Skin epidermis (tissue), 12 donors: Measurements from ENCODE around the gene SLC51B.
"Not testable (repeated sequence)": the region's sequence is repeated elsewhere in the genome, so short reads cannot be mapped to it uniquely, and the experiment has no call there.

Experiments used
- H3K27ac ChIP-seq, 21 experiments: fragments of 200-600 bp; sonication (generic) in 11 of 21; one replicate each; pipeline ENCODE4 v1.5.0; 2020; ENCODE audit warnings: mild to moderate bottlenecking in 3 of 21, inconsistent platforms in 2 of 21, moderate library complexity in 2 of 21
- H3K4me3 ChIP-seq, 7 experiments: fragments of 200-600 bp; sonication (generic) in 2 of 7; one replicate each; pipeline ENCODE4 v1.5.0; 2020; ENCODE audit warnings: inconsistent platforms in 2 of 7, mild to moderate bottlenecking in 2 of 7, moderate library complexity in 1 of 7

SLC51B gene

DNA sequence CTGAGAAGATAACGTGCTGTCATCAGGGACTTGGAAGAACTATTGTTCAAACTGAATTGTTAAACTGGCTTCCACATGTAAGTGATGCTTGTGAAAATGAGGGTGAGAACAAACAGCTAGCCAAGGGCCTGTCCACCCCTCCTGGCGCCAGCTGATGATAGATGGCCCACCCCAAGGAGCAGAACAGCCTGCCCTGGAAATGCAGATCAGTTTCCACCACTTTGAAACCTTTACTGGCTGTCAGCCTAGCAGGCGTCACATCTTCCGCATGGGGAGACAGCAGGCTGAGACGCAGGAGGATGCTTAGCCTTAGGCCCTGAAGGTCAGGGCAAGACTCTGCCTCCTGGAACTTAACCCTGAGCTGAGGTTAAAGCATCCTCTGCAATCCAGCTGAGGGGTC is 6.4 kb upstream of the SLC51B start:
- no peak overlapping the region for H3K27ac ChIP-seq
- no peak overlapping the region for H3K4me3 ChIP-seq

DNA sequence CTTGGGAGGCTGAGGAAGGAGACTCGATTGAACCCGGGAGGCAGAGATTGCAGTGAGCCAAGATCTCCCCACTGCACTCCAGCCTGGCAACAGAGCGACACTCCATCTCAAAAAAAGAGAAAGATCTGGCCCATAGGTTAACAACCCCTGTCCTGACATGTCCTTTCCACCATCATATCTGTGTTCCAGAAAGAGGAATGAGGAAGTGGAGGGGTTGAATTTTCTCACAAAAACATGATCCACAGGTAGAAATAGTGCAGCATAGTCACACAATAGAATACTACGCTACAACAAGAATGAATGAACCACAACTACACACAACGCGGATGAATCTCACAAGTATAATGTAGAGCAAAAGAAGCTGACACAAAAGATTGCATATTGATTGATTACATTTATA is 4.7 kb upstream of the SLC51B start:
- H3K27ac ChIP-seq, result no peak overlapping the region
- no peak overlapping the region for H3K4me3 ChIP-seq

DNA sequence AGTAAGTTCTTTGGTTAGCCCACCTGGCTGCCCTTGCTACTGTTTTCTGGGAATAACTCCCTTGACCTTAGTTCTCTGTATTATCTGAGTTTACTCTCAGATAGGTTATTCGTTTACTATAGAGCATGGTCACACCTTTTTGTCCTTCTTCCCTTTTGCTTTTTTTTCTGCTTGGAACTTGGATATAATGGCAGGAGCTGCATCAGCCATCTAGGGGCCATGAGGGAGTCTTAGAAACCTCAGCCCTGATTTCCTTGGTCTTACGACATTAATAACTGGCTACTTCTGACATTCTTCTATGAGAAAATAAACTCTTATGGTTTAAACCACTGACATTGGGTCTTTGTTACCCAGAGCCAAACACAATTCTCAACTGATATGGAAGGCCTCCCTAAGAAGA is 3.4 kb upstream of the SLC51B start:
- Histone ChIP-seq H3K4me3 (no peak overlapping the region), H3K27ac (no peak overlapping the region)

DNA sequence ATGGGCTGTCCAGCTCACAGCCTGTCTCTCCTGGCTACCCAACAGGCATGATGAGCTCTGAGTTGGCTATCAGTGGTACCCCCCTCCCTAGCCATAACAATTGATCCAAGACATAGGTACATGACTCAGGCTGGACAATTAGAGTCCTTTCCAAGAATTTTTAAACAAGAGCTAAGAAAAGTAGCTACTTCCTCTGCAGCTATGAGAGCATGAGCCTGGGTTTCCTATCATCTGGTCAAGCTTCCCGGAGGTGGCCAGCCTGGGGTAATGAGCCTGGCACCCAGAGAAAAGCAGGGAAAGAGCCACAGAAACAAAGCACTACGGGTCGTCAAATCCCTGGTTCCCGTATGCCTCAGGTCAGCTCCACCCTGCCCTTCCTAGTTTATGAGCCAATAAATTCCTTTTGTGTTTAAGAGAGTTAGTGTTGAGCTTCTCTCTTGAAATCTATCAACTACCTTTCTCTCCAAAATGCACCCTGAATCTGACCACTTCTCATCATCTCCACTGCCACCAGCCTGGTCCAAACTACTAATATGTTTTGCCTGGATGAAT is 2.3 kb upstream of the SLC51B start:
- H3K27ac ChIP-seq, result no peak overlapping the region
- H3K4me3 ChIP-seq, result no peak overlapping the region

DNA sequence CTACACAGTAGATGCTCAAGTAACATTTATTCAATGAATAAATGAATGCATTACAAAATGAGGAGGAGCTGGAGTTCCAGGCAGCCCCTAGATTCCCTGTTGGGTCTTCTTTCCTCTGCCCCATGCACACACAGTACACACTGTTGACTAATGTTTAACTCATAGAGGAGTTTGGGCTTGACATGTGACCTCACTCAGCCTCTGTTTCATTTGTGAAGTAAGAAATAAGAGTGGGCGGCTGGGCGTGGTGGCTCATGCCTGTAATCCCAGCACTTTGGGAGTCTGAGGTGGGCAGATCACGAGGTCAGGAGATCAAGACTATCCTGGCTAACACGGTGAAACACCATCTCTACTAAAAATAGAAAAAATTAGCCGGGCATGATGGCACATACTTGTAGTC is 969 bp upstream of the SLC51B start:
- not testable (repeated sequence) for H3K27ac ChIP-seq

DNA sequence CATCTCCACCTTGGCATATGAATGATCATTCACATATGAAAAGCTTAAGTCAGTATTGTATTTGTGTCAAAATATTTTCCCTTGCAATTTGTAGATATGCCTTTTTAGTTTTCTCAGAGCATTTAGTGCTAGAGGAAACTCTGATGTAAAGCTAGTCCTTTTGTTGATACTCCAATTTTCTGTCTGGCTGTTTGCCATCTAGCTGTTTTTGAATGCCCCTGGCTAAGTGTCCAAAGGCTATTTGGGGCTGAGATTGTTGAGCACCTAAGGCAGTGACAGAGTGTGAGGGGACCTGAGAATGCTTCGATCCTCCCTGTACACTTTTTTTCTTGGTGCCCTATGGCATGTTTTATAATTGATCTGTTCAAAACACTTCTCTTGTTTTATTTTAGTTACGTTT is 3.1 kb downstream of the SLC51B start:
- no peak overlapping the region for H3K4me3 ChIP-seq
- H3K27ac ChIP-seq, result no peak overlapping the region

More for the DNA sequence above, 969 bp upstream of the SLC51B start:
- H3K4me3 ChIP-seq, result not testable (repeated sequence)

DNA sequence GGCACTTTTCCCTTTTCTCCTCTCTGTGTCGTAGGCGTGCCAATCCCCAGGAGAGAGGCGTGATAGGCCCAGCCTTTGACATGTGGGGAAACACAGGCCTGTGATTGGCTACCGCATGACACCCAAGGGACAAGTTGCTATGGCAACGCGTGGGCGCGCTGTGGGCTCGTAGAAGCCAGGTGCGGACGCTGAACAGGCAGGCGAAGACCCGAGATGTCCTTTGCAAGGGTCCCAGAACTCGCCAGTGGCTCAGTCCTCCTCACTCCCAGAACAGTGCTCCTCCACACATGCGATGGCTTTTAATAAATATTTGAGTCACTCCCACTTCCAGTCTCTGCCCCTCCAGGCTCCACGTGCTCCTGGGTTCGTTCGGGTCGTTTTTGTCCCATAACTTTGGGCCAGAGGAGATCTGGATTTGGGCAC is 4.2 kb downstream of the SLC51B start:
- H3K4me3 ChIP-seq, result peak overlapping the region in 3 of 7 experiments; percentile 13 to 26 (median 18)
- H3K27ac ChIP-seq, result no peak overlapping the region

DNA sequence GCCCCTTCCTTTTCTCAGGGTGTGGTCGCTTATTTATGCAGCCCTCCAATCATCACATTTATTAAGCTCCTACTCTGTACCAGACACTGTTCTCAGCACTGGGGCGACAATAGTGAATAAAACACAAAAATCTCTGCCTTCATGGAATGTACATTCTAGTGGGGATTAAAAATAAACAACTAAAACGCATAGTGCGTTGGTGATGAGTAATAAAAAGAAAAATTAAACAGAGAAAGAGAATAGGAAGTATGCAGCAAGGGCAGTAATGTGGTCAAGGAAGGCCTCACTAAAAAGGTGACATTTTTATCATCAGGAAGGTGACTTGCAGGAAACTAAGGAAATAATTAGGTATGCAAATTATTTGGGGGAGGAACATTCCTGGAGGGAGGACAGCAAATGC is 5.1 kb downstream of the SLC51B start:
- no peak overlapping the region for H3K27ac ChIP-seq
- no peak overlapping the region for H3K4me3 ChIP-seq

DNA sequence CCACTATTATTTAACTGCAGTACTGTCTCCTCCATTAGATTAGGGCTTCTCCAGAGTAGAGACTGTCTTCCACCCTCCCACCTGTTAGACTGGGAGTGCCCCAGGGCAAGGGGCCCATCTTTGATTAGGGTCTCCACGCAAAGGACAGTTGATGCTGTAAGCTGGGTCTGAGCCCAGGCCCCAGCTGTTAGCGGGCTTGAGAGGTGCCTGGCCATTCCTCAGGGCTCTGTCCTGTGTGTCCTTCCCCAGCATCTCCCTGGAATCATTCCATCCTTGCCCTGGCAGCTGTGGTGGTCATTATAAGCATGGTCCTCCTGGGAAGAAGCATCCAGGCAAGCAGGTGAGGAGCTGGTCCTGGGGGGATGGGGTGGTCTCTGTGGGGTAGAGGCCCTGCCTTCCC is 6.1 kb downstream of the SLC51B start:
- Histone ChIP-seq H3K27ac (no peak overlapping the region), H3K4me3 (no peak overlapping the region)

DNA sequence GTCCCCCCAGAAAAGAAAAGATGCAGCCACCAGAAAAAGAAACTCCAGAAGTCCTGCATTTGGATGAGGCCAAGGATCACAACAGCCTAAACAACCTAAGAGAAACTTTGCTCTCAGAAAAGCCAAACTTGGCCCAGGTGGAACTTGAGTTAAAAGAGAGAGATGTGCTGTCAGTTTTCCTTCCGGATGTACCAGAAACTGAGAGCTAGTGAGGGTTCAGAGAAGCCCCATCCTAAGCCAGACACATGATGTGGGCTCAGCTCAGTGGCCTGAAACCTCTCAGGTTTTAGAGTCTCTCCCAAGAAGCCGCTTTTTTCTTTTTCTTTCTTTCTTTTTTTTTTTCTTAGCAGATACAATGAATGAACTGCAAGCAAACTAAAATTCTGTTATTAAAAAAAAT is 7.8 kb downstream of the SLC51B start:
- Histone ChIP-seq H3K27ac (no peak overlapping the region), H3K4me3 (no peak overlapping the region)

DNA sequence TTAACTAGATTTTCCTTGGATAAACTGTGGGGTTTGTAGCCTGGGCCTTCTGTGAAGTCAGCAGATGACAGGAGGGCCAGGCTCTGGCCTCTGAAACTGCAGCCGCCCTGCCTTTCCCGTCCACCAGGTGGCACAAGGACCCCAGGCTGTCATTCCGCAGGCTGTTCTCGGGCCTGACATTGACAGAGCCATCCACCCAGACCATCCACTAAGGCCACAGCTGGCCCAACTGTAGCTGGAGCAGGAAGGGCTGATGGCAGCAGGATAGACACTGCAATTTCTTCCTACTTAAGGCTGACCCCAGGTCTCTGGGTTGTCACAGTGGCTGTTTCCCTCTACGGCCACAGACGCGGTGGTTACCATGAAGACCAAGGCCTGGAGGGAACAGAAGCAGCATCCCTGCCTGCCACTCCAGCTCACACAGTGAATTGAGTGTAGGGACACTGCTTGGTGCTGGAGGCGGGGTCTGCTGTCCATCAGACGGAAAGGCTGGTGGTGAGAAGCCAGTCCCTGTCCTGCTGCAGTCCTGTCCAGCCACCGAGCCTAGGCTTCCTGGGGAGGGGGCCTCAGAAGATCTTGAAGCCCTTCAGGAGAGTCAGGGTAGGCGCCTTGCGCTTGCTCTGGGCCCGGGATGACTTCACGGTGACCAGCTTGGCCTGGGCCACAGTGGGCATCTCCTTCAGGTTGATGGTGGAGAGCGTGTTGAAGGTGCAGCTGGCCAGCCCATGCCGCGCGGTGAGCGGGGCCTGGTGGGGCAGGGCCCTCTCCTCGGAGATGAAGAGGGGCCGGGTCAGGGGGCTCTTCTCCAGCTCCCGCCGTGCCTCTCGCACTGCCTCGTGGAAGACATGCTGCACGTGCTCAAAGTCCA is 9.4 kb downstream of the SLC51B start:
- H3K27ac ChIP-seq, result peak overlapping the region in 3 of 21 experiments; percentile 7 to 40 (median 26)
- H3K4me3 ChIP-seq, result no peak overlapping the region

DNA sequence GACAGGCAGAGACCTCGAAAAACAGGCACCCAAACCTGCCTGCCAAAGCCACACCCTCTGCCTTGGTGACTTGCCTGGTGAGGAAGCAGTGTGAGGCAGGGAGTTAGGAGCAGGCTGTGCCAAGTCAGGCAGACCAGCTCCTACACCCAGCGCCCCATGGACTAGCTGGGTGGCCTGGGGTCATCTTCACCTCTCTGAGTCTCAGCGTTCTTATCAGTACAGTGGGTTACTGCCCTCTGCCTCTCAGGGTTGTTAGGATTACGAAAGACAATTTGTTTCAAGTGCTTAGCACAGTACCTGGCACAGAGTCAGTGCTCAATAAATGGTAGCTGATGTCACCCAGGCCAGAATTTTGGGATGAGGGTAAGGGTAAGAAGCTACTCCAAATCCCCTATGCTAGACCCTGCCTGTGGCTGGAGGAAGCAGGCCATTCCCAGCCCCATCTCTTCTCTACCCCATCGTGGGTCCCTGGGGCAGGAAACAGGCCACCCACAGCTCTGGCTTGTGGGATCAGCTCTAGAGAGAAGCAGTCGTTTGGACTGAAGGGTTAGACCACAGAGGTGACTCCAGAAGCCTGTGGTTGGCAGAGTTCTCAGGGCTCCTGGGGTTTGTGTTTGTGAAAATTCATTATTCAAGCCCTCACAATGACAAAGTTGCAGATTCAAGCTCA is 10.1 kb downstream of the SLC51B start:
- Histone ChIP-seq H3K4me3 (no peak overlapping the region), H3K27ac (peak overlapping the region in 3 of 21 experiments; percentile 7 to 46 (median 40))

DNA sequence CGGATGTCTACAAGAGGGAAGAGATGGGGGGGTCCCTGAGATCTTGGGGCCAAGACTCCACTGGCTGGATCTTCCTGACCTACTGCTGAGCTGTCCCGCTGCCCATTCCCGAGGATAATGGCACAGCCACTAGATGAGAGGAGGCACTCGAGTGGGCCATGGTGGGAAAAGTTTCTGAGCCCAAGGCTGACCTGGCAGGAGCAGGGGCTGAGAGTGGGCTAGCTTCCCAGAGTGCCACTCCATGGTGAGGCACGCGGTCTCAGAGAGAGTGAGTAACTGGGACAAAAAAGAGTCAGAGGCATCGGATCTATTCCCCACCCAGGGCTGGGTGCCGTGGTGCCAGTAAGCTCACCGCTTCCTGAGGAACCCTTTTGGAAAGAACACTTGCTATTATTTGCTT is 10.9 kb downstream of the SLC51B start:
- Histone ChIP-seq H3K4me3 (no peak overlapping the region), H3K27ac (peak overlapping the region in 1 of 21 experiments; percentile 18)

DNA sequence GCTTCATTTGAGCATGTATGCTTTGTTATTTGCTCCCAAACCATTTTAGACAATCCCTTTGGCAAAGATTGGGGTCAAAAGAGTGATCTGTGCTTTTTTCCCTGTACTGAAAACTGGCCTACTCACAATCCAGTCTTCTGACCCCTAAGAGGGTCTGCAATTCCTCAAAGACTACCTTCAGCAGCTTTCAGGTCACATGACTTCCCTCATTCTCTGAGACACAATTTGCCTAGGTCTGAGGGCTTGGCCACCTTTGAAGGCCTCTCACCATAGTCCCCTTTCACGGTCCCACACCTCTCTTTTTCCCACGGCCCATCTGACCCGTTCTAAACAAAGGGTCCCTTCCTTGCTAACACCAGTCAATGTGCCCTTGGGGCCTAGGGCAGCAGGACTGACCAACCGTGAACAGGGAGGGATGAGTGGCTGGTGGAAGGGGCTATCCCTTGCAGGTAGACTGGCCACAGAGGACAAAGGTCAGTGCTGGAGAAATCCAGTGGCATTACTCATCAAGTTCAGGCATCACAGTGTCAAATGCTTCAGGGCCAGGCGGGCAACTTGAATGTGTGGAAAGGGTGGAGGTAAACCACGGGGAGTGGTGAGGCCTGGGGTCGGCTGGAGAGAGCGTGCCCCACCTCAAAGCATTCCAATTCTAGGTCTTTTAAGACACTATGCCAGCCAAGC is 11.8 kb downstream of the SLC51B start:
- H3K27ac ChIP-seq, result no peak overlapping the region
- no peak overlapping the region for H3K4me3 ChIP-seq

DNA sequence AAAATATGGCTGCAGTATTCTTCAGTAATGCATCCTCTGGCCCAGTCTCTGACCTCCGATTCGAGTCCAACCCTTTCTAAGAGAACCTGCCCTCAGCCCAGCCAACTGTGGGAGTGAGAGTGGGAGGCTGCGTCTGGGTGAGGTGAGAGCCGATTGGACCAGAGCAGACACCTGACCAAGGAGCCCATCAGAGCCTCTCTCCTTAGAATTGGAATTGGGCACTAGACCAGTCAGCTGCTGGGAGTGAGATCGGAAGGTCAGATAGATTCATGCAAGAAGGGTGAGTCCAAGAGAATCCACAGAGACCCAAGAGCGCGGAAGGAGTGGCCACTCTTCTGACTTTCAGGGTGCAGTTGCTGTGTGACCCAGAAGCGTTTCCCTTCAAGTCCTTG is 12.4 kb downstream of the SLC51B start:
- H3K4me3 ChIP-seq, result no peak overlapping the region
- H3K27ac ChIP-seq, result no peak overlapping the region

DNA sequence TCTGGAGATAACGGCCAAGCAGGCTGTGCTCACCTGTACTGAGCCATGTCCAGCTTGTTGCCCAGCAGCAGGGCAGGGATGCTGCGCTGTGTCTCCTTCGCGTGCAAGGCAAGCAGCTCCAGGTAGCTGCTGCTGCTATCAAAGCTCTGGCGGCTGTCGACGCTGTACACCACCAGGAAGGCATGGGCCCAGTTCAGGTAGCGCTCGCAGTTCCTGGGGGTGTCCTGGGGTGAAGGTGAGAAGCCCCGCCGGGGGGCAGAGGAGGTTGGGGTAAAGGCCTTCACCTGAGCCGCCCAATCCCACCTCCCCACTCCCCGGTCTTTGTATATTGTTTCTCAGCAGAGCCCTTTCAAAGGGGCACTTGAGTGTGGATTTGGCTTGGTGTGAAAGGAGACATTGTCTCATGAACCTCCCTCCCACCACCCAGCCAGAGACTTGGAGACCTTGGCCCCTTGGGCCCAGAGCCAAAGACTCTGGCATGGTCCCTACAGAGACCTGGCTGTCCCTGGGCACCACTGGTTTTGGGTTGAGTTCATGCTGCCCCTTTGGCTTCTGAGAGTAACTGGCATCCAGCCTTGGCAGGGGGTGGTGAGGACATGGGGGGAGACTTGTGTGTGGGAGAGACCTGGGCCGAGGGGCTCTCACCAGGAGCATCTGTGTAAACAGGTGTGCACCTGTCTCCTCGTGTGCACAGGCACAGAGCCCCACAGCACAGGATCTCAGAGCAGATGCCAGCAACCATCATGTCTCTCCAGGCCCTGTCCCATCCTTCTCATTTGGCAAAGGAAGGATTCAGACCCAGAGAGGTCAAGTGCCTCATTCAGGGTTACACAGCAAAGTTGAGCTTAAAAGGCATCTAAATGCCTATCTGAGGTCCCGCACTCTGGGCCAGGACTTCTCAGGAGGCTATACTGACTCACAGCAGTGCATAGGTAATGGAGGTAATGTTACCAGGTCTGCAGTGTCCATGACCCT is 13.5 kb downstream of the SLC51B start:
- no peak overlapping the region for H3K27ac ChIP-seq
- H3K4me3 ChIP-seq, result no peak overlapping the region

DNA sequence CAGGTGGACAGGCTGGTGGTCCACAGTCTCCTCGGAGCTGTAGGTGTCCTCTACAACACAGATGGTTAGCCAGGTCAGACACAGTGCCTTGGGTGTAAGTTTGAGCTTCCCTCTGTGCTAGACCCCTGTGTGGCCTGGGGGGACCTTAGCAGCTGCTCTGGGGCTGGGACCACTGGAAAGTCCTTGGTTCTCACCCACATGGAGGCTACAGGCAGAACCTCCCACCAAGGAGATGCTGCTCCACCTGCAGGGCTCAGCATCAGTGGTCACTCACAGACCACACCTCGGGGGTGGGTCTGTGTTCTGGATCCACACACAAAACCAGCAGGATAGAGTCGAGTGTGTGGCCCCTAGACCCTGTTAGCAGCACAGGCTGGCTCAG is 14.2 kb downstream of the SLC51B start:
- no peak overlapping the region for H3K27ac ChIP-seq

DNA sequence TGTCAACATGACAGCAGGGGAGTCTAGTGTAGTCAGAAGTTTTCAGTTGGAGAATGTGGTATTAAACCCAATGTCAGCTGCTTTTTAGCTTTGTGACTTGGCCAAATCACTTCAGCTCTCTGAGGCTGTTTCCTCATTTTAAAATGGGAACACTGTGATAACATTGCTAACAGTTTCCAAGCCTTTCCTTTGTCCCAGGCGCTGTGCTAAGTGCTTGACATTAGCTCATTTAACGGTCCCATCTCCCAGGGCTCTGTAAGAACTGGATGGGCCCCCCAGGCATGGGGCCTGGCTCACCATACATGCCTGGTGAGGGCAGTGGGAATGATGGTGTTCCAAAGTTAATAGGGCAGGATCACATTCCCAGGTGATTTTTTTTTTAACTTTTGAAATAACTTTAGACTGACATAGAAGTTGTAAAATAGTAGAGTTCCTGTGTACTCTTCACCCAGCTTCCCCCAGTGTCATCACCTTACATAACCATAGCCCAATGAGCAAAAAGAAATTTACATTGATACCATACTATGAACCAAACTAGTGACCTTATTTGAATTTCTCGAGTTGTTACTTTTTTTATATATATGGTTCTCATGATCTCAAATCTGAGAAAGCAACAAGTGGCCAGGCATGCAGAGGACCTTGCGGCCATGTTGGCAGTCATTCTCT is 14.9 kb downstream of the SLC51B start:
- Histone ChIP-seq H3K4me3 (no peak overlapping the region), H3K27ac (no peak overlapping the region)

More for the DNA sequence above, 14.2 kb downstream of the SLC51B start:
- no peak overlapping the region for H3K4me3 ChIP-seq
